Measurements from ENCODE around the gene RPS14.

The RPS14 gene

DNA sequence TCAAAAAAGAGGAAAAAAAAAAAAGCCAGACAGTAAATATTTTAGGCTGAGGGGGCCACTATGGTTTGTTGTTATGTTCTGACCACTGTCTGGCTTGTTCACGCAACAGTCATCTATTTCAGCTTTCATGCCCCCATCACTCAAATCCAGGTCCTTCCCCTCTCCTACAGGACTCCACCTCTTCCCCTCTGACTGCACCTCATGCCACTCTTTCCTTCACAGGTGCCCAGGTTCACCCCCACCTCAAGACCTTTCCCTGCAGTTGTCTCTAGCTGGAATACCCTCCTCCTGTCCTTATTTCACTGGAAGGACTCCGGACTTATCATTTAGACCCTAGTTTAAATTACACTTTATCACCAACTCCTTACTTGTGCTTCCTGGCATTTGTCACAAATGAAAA lies 3.5 kb downstream of the RPS14 start:
- DNase-seq = no peak

DNA sequence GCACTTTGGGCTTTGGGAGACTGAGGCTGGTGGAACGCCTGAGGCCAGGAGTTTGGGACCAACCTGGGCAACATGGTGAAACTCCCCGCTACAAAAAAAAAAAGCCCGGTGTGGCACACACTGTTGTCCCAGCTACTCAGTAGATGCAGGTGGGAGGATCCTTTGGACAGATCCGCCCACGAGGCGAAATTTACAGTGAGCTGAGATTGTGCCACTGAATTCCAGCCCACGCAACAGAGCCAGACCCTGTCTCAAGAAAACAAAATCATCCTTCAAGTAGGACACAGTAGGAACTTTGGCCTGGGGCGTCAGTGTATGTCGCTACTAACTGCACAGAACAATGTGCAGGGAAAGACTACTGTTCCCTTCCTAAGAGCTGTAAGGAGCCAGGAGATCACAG lies 4.8 kb downstream of the RPS14 start:
- TF ChIP-seq GATA1 (IDR thresholded peaks at IDR 0.05; ENCODE audit: low read depth, low read length) (no peak), POLR2A (IDR thresholded peaks at IDR 0.05; ENCODE audit: low read length) (no peak)
- DNase-seq = no peak

More for the DNA sequence above, 3.5 kb downstream of the RPS14 start:
- TF ChIP-seq POLR2A (IDR thresholded peaks at IDR 0.05; ENCODE audit: low read length) = no peak
- no peak for TF ChIP-seq GATA1 (IDR thresholded peaks at IDR 0.05; ENCODE audit: low read depth, low read length)

DNA sequence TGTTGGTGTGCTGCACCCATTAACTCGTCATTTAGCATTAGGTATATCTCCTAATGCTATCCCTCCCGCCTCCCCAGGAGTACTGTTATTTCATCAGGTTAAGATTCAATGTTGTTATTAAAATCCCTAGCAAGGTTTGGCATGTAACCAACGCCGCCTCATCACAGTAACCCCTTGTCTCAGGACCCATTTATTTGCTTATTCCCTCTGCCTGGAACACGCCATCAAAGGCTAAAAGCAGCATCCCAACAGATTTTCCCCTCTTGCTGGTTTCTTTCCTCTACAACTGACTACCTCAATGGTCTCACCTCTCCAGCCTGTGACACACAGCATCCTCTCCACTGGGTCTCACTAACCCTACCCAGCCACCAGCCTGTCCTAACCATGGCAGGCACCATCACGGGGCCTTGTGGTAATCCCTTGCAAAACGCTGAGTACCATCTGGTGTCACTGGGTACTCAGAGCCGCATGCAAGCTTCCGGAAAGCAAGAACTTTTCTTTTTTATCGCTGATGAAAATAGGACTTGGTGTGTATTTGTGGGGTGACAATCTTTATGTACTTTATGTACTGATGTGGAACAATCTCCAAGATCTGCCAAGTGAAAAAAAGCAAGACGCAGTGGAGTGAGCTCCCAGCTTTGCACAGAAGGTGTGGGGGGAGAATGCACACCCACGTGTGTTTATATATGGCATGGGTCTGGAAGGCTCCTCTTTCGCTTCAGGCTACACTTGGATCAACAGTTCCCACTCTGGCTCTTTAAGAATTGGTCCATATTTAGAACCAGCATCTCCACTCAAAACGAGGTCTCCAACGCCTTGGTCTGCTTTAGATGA lies 6.1 kb downstream of the RPS14 start:
- no peak for DNase-seq
- TF ChIP-seq GATA1 (IDR thresholded peaks at IDR 0.05; ENCODE audit: low read depth, low read length) (no peak), POLR2A (IDR thresholded peaks at IDR 0.05; ENCODE audit: low read length) (peak; percentile 34)

DNA sequence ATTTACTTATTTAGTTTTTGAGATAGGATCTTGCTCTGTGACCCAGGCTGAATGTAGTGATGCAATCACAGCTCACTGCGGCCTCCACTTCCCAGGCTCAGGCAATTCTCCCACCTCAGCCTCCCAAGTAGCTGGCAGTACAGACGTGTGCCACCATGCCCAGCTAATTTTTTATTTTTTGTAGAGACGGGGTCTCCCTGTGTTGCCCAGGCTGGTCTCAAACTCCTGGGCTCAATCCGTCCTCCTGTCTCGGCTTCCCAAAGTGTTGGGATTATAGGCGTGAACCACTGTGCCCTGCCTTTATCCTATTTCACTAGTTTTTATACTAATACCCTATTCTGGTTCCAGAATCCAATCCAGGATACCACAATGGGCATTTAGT lies 6.8 kb downstream of the RPS14 start:
- TF ChIP-seq GATA1 (IDR thresholded peaks at IDR 0.05; ENCODE audit: low read depth, low read length) (no peak), POLR2A (IDR thresholded peaks at IDR 0.05; ENCODE audit: low read length) (no peak)
- no peak for DNase-seq

DNA sequence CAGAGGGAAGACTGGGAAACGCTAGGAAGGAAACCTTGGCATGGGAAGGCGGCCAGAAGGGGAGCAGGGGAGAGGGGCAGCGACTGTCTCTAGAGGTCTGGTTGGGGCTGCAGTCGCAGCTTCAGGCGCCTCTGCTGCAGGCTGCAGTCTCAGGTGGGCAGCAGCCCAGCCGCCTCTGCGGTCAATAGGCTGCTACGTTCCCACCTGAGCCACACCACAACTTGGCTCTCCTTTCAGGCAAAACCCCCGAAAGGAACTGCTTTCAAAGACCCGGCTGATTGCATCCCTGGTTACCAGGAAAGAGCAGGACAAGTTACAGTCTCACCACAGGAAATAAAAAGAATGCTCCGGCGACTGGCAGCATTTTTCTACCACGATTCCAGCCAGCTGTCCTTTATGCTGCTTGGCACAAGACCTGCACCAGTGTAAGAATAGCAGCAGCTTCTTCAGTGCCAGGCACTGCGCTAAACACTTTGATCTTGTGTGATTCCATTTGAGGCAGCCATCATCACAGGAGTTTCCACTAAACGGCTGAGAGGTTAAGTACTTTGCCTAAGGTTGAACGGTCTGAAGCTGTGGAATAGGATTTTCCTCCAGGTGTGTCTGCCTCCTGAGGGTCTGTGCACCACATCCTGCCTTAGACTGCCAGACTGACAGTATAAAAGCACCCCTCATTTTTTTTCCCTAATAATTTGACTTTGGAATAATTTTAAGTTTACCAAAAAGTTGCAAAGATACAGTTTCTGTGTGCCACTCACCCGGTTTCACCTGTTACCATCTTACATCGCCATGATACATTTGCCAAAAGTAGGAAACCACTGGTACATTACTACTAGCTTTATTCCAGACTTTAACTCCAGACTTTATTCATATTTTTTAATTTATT lies 7.5 kb downstream of the RPS14 start:
- no peak for DNase-seq
- TF ChIP-seq POLR2A (IDR thresholded peaks at IDR 0.05; ENCODE audit: low read length) = no peak
- no peak for TF ChIP-seq GATA1 (IDR thresholded peaks at IDR 0.05; ENCODE audit: low read depth, low read length)

DNA sequence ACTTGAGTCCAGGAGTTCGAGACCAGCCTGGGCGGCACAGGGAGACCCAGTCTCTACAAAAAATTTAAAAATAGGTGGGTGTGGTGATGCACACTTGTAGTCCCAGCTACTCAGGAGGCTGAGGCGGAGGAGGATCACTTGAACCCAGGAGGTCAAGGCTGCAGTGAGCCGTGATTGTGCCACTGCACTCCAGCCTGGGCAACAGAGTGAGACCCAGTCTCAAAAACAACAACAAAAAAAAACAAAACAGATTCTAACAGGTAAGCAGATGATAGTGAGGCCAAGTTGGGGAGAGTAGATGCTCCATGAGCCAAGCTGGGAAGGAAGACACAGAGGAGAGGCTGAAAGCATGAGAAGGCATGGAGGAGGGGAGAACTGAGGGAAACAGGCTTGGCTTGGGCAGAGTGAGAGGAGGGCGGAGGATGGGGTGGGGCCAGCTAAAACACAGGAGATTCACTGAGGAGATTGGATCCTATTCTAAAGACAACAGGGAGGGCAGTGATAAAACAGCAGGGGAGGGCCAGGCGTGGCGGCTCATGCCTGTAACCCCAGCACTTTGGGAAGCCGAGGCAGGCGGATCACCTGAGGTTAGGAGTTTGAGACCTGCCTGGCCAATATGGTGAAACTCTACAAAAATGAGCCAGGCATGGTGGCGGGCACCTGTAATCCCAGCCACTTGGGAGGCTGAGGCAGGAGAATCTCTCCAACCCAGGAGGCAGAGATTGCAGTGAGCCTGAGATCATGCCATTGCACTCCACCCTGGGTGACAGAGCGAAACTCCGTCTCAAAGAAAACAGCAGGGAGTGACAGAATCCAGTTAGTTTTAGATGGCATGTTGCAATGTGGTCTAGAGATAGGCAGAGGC lies 8.4 kb downstream of the RPS14 start:
- DNase-seq = peak; percentile 22 to 28
- TF ChIP-seq POLR2A (IDR thresholded peaks at IDR 0.05; ENCODE audit: low read length) (no peak), GATA1 (IDR thresholded peaks at IDR 0.05; ENCODE audit: low read depth, low read length) (no peak)

DNA sequence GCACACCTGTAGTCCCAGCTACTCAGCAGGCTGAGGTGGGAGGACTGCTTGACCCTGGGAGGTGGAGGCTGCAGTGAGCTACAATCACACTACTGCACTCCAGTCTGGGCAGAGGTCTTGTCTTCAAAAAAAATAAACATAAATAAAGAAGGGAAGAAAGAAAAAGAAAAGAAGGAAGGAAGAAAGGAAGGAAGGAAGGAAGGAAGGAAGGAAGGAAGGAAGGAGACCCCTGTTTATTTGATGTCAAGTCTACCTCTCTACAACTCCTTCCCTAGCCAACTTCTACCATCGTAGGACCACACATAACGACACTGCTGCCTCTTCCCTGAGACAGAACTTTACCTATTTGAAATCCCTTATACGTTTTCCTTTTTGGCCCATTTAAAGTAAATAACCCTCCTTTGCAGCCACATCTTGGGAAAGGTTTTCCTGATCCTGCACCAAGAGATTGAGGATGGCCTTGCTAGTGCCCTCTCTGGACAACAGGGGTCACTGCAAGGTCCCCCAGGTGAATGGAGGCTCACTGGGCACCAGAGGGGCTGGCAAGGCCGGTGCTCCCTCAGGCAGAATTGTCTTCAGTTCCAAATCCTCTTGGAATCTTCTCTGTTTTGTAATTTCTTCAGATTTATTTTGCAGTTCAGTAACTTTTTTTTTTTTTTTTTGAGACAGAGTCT lies 10.5 kb downstream of the RPS14 start:
- peak in 1 of 2 experiments; percentile 35 for DNase-seq
- TF ChIP-seq GATA1 (IDR thresholded peaks at IDR 0.05; ENCODE audit: low read depth, low read length) = no peak
- TF ChIP-seq POLR2A (IDR thresholded peaks at IDR 0.05; ENCODE audit: low read length) = no peak

DNA sequence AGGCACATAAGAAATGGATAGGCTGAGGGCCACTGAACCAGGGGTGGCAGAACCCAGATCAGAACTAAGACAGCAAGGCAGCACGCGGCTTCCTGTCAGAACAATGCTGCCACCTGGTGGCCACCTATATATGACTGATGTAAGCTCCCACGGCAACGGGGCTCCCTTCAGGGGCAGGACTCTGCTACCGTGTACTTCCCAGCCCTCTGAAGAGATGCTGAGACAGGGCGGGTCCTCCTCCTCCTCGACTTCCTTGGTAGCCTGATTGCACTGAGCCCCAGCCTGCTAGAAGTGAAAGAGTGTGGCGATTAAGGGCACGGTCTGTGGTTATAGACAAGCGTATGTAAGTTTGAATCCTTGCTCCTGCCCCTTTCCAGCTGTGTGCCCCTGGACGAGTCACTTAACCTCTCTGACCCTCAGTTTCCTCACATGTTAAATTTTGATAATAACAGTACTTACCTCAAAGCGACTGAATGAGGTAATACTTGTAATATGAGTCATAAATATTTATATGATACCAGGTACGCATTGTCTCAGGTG lies 13.3 kb downstream of the RPS14 start:
- no peak for TF ChIP-seq GATA1 (IDR thresholded peaks at IDR 0.05; ENCODE audit: low read depth, low read length)
- no peak for TF ChIP-seq POLR2A (IDR thresholded peaks at IDR 0.05; ENCODE audit: low read length)
- DNase-seq = peak; percentile 85 to 91

DNA sequence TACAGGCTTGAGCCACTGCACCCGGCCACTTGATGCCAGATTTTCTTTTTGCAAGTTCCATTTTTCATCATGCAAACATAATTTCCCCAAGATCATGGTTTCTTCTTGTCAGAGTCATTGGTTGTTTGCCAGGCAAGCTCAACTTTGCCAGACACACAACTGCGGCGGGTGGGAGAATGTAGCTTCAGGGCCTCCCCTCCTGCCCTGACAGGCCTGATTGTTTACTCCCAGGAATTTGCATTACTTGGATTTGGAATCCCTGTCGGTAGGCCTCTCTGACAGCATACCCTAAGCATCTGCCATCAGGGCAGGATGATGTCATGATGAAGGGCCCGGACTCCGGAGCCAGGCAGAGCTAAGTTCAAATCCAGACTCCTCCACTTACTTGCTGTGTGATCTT lies 15.1 kb downstream of the RPS14 start:
- DNase-seq = no peak
- TF ChIP-seq GATA1 (IDR thresholded peaks at IDR 0.05; ENCODE audit: low read depth, low read length) = no peak
- TF ChIP-seq POLR2A (IDR thresholded peaks at IDR 0.05; ENCODE audit: low read length) = no peak

DNA sequence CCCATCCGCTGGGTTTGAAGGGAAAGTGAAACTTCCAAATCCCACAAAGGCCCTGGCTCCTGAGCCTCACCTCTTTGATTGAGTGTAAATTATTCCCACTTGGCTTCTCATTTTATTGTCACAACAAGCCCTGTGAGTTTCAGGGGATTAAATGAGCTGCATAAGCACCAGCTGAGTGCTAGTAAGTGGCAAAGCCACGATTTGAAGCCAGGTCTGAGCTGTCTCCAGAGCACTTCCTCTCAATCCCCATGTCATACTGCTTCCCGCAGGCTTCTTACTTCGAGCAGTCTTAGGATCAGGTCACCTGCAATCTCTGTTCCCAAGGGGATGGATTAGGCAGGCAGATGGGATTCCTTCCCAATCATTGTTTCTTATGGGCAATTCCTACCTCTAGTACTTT lies 18.0 kb downstream of the RPS14 start:
- TF ChIP-seq GATA1 (IDR thresholded peaks at IDR 0.05; ENCODE audit: low read depth, low read length) (no peak), POLR2A (IDR thresholded peaks at IDR 0.05; ENCODE audit: low read length) (no peak)
- no peak for DNase-seq

DNA sequence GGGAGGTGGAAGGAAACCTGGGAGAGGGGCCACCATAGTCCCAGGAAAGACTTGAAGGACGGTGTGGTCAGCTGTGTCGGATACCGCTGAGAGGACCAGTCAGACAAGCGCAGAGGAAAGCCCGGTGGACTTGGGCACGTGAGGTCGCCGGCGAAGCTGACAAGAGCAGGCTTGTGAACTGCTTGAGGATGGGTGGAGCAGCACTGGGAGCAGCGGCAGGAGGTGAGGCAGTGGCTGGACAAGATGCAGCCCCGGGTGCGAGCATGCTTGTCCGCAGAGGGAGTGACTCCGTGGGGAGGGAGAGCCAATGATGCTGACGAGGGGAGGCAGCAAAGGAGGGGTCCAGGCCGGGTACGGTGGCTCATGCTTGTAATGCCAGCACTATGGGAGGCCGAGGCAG lies 18.5 kb downstream of the RPS14 start:
- TF ChIP-seq POLR2A (IDR thresholded peaks at IDR 0.05; ENCODE audit: low read length) = no peak
- TF ChIP-seq GATA1 (IDR thresholded peaks at IDR 0.05; ENCODE audit: low read depth, low read length) = no peak
- no peak for DNase-seq

DNA sequence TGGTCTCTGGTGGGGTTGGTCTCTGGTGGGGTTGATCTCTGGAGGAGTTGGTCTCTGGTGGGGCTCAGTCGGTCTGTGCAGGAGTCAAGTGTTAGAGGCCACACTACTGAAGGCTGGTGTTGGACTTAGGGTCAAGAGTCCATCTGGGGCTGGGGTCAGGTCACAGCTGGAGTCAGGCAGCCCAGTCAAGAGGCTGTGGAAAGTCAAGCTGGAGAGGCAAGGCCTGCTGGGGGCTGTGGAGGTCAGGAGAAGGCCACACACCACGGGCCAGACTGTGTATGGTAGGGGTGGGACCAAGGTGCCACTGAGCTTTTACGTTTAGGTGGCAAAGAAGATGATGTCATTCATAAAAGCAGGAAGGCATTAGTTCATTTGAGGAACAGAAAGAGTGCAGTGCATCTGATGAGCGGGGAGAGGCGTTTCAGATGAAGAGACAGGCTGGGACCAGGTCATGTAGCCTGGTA lies 20.1 kb downstream of the RPS14 start:
- DNase-seq = no peak
- TF ChIP-seq POLR2A (IDR thresholded peaks at IDR 0.05; ENCODE audit: low read length) = no peak
- TF ChIP-seq GATA1 (IDR thresholded peaks at IDR 0.05; ENCODE audit: low read depth, low read length) = no peak

DNA sequence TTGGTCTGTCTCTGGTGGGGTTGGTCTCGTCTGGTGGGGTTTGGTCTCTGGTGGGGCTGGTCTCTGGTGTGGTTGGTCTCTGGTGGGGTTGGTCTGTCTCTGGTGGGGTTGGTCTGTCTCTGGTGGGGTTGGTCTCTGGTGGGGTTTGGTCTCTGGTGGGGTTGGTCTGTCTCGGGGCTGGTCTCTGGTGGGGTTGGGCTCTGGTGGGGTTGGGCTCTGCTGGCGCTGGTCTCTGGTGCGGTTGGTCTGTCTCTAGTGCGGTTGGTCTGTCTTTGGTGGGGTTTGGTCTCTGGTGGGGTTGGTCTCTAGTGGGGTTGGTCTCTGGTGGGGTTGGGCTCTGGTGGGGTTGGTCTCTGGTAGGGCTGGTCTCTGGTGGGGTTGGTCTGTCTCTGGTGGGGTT lies 20.6 kb downstream of the RPS14 start:
- no peak for DNase-seq
- no peak for TF ChIP-seq GATA1 (IDR thresholded peaks at IDR 0.05; ENCODE audit: low read depth, low read length)
- TF ChIP-seq POLR2A (IDR thresholded peaks at IDR 0.05; ENCODE audit: low read length) = no peak

Measured in erythroblast (primary cell).